Liver (tissue), 3 donors: ENCODE measurements around the gene GRIN2A.

Experiments
- EGR1 ChIP-seq, 2 donors: IDR thresholded peaks; 2 replicates each; pipeline ENCODE4 v1.6.1; 2016 to 2018; ENCODE audit warnings: antibody characterized with exemption in 2 of 2, low read depth in 2 of 2
- GABPA ChIP-seq, 2 donors: IDR thresholded peaks in 1 of 2; conservative IDR thresholded peaks in 1 of 2; 2 replicates each; pipeline ENCODE4 v1.6.1; 2016; ENCODE audit warnings: antibody characterized with exemption in 2 of 2, mild to moderate bottlenecking in 1 of 2, moderate library complexity in 1 of 2
- JUND ChIP-seq, 2 donors: IDR thresholded peaks; 2 replicates each; pipeline ENCODE4 v1.6.1; 2016; ENCODE audit warnings: antibody characterized with exemption in 2 of 2
- NR2F2 ChIP-seq: IDR thresholded peaks from 2 replicates; pipeline ENCODE4 v1.6.1; 2016; ENCODE audit warnings: antibody characterized with exemption
- RAD21 ChIP-seq, 2 donors: IDR thresholded peaks; 2 replicates each; pipeline ENCODE4 v1.6.1; 2016; ENCODE audit warnings: antibody characterized with exemption in 2 of 2, mild to moderate bottlenecking in 2 of 2
- RXRA ChIP-seq, 2 donors: IDR thresholded peaks; 2 replicates each; pipeline ENCODE4 v1.6.1; 2017 to 2018; ENCODE audit warnings: antibody characterized with exemption in 2 of 2, mild to moderate bottlenecking in 1 of 2
- SP1 ChIP-seq: IDR thresholded peaks from 2 replicates; pipeline ENCODE4 v1.6.1; 2018; ENCODE audit warnings: antibody characterized with exemption, mild to moderate bottlenecking
- TAF1 ChIP-seq: conservative IDR thresholded peaks from 2 replicates; pipeline ENCODE4 v1.6.1; 2016; ENCODE audit warnings: antibody characterized with exemption, mild to moderate bottlenecking
- TF ChIP-seq, protein P1 (sequence below): fragments of 150-350 bp; IDR thresholded peaks from 2 replicates; pipeline ENCODE4 v1.5.1; 2017; ENCODE audit warnings: improper control_type of control experiment, low read depth, low read length; ENCODE audit not compliant: missing input control
- TF ChIP-seq, protein P2 (sequence below): IDR thresholded peaks from 2 replicates; pipeline ENCODE4 v1.6.1; 2016; ENCODE audit warnings: antibody characterized with exemption
- TF ChIP-seq, protein P3 (sequence below): IDR thresholded peaks from 2 replicates; pipeline ENCODE4 v1.6.1; 2016; ENCODE audit warnings: antibody characterized with exemption, mild to moderate bottlenecking
- donor health status: healthy.
- donor health status: healthy.

DNA sequence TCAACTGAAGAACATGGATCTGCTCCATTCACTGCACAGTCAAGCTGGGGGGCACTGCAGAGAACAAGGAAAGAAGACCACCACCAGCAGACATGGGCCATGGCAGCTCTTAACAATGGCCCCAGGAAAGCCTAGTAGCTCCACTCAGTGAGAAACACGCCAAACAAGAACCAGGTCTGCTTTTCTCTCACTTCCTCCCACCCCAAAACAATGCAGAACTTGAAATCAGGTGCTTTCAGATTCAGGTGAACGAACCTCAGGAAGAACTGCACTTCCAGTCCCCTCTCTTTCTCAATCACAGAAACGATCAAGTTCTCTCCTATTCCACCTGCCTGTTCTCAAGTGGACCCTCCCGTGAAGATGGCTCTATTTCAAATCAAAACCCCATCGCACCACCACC, 155.6 kb downstream of the GRIN2A start:
- no peak for TF ChIP-seq SP1
- TF ChIP-seq, protein P1, sequence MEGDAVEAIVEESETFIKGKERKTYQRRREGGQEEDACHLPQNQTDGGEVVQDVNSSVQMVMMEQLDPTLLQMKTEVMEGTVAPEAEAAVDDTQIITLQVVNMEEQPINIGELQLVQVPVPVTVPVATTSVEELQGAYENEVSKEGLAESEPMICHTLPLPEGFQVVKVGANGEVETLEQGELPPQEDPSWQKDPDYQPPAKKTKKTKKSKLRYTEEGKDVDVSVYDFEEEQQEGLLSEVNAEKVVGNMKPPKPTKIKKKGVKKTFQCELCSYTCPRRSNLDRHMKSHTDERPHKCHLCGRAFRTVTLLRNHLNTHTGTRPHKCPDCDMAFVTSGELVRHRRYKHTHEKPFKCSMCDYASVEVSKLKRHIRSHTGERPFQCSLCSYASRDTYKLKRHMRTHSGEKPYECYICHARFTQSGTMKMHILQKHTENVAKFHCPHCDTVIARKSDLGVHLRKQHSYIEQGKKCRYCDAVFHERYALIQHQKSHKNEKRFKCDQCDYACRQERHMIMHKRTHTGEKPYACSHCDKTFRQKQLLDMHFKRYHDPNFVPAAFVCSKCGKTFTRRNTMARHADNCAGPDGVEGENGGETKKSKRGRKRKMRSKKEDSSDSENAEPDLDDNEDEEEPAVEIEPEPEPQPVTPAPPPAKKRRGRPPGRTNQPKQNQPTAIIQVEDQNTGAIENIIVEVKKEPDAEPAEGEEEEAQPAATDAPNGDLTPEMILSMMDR: no peak
- no peak for TF ChIP-seq RAD21 (IDR thresholded peaks at IDR 0.05)
- TF ChIP-seq TAF1: no peak
- TF ChIP-seq, protein P2, sequence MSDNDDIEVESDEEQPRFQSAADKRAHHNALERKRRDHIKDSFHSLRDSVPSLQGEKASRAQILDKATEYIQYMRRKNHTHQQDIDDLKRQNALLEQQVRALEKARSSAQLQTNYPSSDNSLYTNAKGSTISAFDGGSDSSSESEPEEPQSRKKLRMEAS: no peak
- TF ChIP-seq RXRA (IDR thresholded peaks at IDR 0.05): no peak
- TF ChIP-seq NR2F2: no peak
- TF ChIP-seq, protein P3, sequence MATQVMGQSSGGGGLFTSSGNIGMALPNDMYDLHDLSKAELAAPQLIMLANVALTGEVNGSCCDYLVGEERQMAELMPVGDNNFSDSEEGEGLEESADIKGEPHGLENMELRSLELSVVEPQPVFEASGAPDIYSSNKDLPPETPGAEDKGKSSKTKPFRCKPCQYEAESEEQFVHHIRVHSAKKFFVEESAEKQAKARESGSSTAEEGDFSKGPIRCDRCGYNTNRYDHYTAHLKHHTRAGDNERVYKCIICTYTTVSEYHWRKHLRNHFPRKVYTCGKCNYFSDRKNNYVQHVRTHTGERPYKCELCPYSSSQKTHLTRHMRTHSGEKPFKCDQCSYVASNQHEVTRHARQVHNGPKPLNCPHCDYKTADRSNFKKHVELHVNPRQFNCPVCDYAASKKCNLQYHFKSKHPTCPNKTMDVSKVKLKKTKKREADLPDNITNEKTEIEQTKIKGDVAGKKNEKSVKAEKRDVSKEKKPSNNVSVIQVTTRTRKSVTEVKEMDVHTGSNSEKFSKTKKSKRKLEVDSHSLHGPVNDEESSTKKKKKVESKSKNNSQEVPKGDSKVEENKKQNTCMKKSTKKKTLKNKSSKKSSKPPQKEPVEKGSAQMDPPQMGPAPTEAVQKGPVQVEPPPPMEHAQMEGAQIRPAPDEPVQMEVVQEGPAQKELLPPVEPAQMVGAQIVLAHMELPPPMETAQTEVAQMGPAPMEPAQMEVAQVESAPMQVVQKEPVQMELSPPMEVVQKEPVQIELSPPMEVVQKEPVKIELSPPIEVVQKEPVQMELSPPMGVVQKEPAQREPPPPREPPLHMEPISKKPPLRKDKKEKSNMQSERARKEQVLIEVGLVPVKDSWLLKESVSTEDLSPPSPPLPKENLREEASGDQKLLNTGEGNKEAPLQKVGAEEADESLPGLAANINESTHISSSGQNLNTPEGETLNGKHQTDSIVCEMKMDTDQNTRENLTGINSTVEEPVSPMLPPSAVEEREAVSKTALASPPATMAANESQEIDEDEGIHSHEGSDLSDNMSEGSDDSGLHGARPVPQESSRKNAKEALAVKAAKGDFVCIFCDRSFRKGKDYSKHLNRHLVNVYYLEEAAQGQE: no peak
- no peak for TF ChIP-seq JUND (IDR thresholded peaks at IDR 0.05)
- TF ChIP-seq EGR1 (IDR thresholded peaks at IDR 0.05; ENCODE audit: low read depth in 2 of 2): no peak
- TF ChIP-seq GABPA (IDR thresholded peaks at IDR 0.05 in 1 of 2, conservative IDR thresholded peaks at IDR 0.05 in 1 of 2): no peak
